ENCODE results near the gene EPAS1.

EPAS1 gene

DNA sequence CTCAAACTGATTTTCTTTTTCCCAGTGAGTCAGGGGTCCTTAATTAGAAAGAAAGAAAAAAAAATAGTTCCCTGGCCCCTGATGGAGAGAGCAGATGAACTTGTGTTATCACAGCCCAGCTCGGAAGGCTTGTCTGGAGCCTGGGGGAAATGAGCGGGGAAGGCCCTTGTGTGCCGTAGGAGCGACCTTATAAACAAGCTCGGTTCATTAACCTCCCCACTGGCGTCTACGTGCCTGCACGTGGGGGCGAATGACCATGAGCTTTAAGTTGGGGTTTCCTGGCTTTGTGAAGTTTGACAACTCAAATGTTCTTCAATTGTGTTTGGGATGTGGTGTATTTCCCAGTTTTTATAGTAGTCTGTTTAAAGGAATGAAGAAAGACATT, 69.5 kb downstream of the EPAS1 start:
- DNase-seq, result no peak

DNA sequence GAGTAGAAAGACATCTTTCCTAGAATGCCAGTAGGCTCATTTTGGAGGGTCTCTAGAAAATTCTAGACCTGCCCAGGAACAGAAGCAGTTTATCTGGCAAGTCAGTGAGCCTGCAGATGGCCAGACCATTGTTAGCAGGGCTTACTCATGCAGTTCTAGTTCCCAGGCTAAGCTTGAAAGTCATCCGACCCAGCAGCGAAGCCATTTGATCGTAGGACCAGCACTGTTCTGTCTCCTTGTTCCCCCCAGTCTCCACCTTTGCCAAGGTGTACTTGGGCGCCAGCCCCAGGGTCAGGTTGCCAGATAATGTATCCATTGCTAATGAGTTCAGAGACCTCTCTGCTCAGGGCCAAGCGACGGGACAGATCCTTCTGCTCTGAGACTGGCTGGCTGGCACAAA, 70.1 kb downstream of the EPAS1 start:
- DNase-seq, result no peak

DNA sequence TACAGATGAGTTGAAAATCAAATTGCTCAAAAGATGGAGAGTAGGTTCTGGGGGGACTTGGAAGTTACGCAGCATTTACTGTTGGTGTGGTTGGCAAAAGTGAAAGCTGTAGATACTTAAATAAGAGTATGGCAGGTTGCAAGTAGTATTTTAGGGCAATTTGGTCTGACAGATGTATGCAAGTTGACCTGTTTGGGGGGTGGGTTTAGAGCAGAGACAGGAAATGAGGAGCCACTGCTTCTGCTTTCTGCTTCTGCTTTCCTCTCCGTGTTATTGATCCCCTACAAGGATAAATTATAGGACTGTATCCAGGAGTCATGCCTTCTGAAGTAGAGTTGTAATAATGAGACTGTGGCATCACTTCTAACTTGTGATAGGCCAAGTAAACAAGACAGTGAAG, 71.2 kb downstream of the EPAS1 start:
- DNase-seq, result no peak

DNA sequence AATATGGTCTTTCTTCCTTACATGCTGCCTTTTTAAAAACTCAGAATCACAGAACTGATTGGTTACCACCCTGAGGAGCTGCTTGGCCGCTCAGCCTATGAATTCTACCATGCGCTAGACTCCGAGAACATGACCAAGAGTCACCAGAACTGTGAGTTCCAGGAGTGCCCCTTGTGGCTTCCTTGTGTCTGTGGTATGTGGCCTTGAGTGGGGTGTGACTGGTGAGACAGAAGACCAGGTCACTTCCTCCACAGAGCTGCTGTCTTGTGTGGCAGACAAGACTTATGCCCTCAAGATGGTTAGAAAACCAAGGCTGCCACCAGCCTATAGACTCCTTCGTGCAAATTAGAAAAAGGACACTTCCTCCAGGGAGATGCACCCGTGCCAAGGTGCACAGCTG, 72.6 kb downstream of the EPAS1 start:
- no peak for DNase-seq

DNA sequence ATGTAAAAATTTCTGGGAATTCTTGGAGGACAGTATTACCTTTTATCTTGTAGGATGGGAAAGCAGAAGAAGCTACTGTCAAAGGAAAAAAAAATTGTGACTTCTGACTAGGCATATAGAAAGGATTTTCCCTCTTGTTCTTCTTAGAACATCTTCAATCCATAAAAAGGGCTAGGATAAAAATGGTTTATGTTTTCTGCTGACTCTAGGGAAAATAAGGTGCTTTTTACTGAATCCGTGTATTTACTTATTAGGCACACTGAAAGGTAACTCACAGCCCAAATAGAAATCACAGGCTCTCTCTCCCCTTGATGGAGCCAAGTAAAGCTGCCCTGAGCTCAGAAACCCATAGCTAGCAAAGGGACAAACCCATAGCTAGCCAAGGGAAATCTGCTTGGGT, 74.6 kb downstream of the EPAS1 start:
- DNase-seq, result no peak

DNA sequence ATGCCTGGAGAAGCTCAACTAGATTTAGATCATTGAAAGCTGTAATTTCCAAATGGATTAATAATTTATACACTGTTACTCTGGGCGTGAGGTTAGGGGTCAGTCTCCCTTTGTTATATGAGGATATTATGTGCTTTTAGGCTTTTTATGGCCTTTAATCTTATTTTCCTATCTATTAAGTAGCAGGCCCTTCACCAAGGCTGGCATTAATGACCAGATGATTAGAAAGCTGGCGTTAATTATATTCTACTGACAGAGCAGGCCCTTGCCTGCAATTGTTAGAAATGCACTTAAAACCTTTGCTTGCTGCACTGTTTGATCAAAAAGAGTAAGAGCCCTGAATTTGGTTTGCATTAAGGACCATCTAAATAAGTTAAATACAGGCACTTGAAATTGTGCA, 75.3 kb downstream of the EPAS1 start:
- no peak for DNase-seq

DNA sequence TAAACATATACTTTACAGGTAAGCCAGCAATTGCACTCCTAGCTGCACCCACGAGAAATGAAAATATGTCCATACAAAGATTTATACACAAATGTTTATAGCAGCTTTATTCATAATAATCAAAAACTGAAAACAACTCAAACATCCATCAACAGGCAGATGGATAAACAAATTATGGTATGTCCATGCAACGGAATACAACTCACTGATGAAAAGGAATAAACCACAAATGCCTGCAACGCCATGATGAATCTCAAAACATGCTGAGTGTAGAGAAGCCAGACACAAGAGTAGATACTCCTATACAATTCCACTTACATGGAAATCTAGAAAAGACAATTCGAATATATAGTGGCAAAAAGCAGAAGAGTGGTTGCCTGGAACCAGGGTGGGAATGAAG, 76.0 kb downstream of the EPAS1 start:
- DNase-seq, result no peak

DNA sequence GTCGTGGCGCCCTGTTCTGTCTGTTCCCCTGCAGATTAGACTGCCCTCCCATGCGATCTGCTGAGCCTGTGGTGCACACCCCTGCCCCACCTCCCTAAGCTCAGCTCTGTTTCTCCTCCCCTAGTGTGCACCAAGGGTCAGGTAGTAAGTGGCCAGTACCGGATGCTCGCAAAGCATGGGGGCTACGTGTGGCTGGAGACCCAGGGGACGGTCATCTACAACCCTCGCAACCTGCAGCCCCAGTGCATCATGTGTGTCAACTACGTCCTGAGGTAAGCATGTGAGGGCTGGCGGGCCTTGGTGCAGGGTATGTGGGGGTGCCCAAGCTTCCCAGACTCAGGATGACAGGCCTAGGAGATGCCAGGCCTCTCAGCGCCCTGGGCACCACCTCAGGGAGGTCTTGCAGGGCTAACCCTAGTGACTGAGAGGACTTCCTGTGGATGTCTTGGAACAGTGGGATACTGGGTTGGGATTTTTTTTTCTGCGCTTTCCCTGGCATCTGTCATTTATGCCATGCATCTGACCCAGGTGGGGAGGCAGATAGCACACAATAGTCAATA, 78.4 kb downstream of the EPAS1 start:
- DNase-seq, result no peak

DNA sequence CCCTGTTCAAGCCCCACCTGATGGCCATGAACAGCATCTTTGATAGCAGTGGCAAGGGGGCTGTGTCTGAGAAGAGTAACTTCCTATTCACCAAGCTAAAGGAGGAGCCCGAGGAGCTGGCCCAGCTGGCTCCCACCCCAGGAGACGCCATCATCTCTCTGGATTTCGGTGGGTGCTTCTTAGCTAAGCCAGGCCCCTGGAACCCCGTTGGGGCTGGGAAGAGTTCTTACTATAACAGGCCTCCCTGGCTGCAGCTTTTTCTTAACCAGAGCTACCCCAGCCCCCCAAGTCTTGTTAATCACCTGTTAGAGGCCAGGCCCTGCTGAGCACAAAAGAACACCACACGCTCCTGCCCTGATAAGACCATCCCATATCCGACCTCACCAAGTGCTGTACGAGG, 79.4 kb downstream of the EPAS1 start:
- DNase-seq, result no peak

DNA sequence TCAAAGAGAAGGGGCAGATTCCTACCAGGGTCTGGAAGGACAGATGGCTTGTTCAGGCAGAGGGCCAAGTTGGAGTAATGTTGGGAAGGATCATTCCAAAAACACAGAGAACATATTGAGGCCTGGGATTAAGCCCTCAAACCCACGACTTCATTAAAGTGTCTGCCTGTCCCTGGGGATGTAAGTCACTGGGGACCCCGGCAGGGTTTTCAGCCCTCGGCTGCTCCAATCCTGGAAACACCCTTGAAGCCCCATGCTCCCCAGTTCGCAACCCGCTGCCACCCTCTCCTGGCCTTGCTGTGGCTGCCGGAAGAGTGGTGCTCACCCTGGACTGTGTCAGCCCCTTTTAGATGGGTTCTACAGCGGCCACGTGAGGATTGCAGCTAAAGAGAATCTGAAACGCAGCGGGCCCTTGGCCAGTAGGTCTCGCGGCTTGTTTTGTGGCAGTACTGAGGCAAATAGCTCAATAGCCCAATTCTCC, 79.9 kb downstream of the EPAS1 start:
- DNase-seq, result no peak

DNA sequence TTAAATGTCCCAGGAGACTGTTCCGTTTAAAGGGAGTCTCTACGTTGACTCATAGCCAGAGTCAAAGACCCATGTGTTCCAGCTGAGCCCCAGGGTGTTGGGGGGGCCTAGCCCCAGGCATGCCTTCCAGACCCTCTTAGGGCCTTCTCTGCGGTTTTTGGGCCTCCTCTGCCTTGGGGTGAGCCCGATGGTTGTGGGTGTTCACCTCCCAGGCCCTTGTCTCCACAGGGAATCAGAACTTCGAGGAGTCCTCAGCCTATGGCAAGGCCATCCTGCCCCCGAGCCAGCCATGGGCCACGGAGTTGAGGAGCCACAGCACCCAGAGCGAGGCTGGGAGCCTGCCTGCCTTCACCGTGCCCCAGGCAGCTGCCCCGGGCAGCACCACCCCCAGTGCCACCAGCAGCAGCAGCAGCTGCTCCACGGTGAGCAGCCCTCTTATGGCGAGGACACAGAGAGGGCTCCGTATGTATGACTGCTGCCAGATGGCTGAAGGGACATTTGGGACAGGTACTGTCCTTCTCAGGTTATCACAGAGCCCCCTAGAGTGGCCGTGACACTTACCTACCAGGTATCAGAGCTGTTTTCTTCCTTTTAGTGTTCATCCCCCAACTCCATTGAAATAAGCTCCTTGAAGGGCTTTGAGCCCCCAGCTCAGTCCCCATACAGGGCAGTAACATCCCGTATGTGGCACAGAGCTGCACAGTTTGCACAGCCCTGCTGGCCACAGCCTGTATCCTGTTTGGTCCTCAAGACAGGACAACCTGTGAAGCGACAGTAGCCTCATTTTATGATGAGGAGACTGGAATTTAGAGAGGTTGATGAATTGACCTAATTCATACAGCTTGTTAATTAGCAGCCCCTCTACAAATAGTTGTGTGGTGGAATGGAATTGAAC, 80.7 kb downstream of the EPAS1 start:
- no peak for DNase-seq

DNA sequence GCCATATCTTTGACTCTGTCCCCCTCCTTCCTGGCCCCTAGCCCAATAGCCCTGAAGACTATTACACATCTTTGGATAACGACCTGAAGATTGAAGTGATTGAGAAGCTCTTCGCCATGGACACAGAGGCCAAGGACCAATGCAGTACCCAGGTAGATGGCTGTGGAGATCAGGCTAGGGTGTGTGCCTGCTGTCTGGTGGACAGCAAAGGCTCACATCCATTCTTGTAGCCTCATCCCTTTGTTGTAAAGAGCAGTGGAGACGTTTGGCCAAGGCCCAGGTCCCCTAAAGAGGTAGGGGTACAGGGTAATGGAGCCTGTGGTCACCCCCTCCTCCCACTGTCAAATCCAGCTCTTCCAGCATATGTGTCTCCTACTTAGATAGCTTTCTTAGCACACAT, 81.4 kb downstream of the EPAS1 start:
- DNase-seq, result no peak

DNA sequence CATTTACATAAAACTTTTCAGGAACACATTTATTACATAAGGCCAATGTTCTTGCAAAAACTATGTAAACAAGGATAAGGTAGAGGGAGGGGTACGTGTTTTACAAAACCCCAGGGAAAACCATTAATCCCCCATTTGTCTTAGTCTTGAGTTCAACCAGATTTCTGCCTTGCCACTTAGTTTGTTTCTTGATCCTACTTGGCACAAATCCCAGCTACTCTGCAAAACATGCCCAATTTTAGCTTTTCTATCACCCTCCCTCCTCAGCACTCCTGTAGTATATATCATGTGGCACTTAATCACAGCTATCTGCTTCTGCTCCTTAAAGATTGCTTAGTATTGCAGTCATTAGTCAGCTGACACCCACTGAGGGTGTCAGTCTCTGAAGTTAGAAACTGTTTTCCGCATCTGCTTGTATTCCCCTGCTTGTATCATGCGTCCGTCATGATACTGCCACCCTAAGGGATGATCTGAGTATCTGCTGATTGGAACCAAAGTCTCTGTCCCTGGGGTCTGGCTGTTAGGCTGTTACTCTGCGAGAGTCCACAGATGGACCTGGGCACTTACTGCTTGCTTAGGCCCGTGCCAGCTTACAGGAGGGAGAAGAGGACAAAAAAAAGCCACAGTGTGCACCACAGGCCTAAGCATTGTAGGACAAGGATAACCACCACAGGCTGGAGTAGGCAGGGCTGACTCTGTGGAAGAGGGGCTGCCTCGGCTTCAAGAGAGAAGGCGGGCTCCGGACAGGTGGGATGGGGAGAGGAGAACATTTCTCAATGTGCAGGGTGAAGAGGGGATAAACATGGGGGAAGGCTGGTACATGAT, 82.2 kb downstream of the EPAS1 start:
- no peak for DNase-seq

DNA sequence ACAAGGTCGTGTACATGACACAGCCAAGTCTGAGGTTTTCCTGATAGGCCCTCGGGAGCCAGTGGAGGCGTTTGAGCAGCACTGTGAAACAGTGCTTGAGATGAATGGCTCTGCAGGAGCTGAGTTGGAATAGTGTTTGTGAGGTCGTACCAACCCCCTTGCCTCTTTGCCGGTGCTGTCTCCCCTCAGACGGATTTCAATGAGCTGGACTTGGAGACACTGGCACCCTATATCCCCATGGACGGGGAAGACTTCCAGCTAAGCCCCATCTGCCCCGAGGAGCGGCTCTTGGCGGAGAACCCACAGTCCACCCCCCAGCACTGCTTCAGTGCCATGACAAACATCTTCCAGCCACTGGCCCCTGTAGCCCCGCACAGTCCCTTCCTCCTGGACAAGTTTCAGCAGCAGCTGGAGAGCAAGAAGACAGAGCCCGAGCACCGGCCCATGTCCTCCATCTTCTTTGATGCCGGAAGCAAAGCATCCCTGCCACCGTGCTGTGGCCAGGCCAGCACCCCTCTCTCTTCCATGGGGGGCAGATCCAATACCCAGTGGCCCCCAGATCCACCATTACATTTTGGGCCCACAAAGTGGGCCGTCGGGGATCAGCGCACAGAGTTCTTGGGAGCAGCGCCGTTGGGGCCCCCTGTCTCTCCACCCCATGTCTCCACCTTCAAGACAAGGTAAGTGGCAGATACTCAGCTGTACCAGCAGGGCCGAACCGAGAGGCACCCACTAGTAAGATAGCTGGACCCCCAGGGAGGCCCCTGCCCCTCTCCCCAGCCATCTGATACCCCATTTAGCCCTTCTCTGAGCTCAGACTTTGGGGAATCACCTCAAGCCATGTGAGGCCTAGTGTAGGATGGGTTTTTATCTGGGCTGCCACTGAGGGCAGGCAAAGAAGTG, 83.1 kb downstream of the EPAS1 start:
- DNase-seq, result no peak

DNA sequence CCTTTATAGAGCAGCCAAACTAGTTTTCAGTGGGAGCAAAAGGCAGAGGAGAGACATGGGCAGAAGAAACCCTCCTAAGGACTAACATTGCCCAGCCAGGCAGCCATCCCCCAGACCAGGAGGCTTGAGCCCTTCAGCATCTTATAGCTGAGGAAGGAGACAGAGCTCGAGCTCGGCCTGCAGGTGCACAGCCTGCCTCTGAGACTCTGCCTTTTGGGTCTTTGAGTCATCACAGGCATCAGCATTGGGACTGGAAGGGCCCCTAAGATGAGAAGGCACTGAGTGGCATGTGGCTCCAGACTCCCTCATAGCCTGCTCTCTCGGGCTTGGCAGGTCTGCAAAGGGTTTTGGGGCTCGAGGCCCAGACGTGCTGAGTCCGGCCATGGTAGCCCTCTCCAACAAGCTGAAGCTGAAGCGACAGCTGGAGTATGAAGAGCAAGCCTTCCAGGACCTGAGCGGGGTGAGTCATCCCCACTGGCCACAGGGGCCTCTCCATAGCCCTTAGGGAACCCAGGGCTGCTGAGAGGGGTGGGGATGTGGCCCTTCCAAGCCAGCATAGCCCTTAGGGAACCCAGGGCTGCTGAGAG, 84.1 kb downstream of the EPAS1 start:
- DNase-seq, result no peak

DNA sequence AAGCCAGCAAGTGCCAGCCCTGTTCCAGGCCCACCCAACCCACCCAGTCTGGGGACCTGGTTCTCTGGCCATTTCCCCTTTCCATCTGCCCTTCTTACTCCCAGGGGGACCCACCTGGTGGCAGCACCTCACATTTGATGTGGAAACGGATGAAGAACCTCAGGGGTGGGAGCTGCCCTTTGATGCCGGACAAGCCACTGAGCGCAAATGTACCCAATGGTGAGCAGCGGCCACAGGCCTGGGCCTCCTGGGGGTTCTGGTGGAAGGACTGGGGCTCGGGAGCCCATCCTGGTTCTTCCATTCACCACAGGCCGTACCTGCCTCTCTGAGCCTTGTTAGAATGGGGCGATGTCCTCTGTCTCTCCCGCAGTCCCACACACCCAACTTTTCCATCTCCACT, 84.7 kb downstream of the EPAS1 start:
- no peak for DNase-seq

DNA sequence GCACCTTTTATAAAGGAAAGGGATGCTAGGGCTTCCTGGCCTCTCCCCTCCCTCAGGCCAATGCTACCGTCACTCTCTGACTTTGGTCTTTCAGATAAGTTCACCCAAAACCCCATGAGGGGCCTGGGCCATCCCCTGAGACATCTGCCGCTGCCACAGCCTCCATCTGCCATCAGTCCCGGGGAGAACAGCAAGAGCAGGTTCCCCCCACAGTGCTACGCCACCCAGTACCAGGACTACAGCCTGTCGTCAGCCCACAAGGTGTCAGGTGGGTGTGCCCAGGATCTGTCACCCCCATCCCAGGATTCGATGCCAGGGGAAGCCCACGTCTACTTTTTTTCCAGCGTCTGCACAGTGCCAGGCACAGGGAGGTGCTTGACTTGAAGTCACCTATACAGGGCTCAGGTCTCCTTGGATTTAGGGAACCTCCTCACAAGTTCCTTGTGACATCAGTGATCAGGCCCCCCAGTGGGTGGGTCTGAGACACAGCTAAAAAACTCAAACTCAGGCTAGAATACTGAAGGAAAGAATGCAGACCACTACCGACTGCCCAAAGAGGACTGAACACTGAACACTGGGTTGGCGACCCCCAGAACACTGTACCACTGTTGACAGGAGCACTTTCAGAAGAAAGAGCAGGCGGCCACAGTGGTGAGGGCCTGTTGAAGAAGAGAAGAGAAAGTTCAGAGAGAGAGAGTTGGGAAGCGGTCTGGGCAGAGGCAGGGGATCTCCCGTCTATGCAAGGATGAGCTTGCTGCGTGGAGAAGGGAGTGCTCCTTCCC, 85.3 kb downstream of the EPAS1 start:
- DNase-seq, result no peak

DNA sequence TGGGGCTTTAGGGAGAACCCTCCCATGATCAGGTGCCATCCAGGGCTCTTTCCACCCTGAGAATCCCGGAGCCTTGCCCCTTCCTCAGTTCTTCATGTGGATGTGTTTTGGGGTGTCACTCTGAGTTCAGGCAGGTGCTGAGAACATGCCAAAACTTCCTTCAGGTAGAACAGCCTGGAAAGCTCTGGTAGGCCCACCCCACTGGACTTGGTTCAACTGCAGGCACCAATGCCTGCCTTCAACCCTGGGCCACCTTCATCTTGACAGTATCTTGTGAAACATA, 85.8 kb downstream of the EPAS1 start:
- DNase-seq, result no peak

DNA sequence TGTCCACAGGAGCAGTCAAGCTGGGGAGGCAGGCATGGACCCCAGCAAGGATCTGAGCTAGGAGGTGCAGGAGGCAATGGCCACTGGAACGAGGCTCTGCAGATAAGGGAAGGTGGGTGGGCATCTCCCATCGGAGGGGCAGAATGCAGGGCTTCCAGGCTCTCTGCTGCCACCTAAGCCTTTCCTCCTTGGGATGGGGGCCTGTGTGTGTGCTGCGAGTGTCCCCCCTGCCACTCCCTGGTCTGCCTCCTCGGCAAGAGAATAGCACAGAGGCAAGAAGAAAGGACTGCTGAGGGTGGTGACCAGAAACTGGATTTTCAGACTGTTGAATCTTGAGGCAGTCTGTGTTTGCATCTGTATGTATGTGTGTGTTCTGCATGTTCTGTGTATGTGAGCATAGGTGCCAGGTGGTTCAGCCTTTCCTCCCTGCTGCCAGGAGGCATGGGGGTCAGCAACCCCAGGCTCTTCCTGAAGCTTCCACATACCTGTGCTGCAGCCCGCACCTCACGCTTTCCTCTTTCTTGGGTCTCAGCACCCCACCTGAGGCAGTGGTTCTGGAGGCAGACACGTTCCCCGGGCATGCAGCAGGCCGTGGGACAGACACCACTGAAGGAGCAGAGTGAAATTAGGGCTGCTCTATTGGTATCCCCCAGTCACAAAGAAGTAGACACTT, 86.7 kb downstream of the EPAS1 start:
- DNase-seq, result no peak

DNA sequence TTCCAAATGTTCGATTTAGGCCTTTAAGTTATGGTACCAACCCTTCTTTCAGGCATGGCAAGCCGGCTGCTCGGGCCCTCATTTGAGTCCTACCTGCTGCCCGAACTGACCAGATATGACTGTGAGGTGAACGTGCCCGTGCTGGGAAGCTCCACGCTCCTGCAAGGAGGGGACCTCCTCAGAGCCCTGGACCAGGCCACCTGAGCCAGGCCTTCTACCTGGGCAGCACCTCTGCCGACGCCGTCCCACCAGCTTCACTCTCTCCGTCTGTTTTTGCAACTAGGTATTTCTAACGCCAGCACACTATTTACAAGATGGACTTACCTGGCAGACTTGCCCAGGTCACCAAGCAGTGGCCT, 87.2 kb downstream of the EPAS1 start:
- no peak for DNase-seq

All from activated T-cell treated with anti-CD3 and anti-CD28 coated beads, Interleukin-2, amount 50 U/mL, for 1 hour (primary cell).